HepG2 (cell line): ENCODE results near the gene PIP4K2B. TPM values are rescaled to one million over a fixed set of nuclear protein-coding genes. Genes with fewer than 3 reads are reported as not detected.

Experiments used
- AHR ChIP-seq: IDR thresholded peaks from 2 replicates; pipeline ENCODE4 v1.6.1; 2018; ENCODE audit warnings: missing genetic modification reagents, missing compliant biosample characterization
- CREM ChIP-seq, 2 experiments: sonication (generic) in 1 of 2; formaldehyde crosslinking in 1 of 2; IDR thresholded peaks; 2 replicates each; pipeline versions ENCODE4 v1.4.0 to v1.6.1; 2016 to 2020; ENCODE audit warnings: antibody characterized with exemption in 1 of 2, mild to moderate bottlenecking in 1 of 2, missing genetic modification reagents in 1 of 2
- TEAD3 ChIP-seq: optimal IDR thresholded peaks from 2 replicates; pipeline ENCODE3; 2016; ENCODE audit warnings: borderline replicate concordance
- ZFAT ChIP-seq: sonication (generic); formaldehyde crosslinking; conservative IDR thresholded peaks from 2 replicates; pipeline ENCODE4 v1.8.1; 2023; ENCODE audit warnings: missing genetic modification reagents, inconsistent platforms
- ZNF224 ChIP-seq: sonication (generic); formaldehyde crosslinking; IDR thresholded peaks from 2 replicates; pipeline ENCODE4 v1.5.0; 2020; ENCODE audit warnings: mild to moderate bottlenecking, missing genetic modification reagents
- ZNF225 ChIP-seq: sonication (generic); formaldehyde crosslinking; IDR thresholded peaks from 2 replicates; pipeline ENCODE4 v1.4.0; 2020; ENCODE audit warnings: mild to moderate bottlenecking, missing genetic modification reagents
- ZNF282 ChIP-seq: fragments of 450-650 bp; IDR thresholded peaks from 2 replicates; pipeline ENCODE4 v1.6.1; 2018; ENCODE audit not compliant: partially characterized antibody
- ZNF331 ChIP-seq: sonication (generic); formaldehyde crosslinking; IDR thresholded peaks from 2 replicates; pipeline ENCODE4 v1.4.0; 2020; ENCODE audit warnings: missing genetic modification reagents
- ZNF510 ChIP-seq: sonication (generic); formaldehyde crosslinking; IDR thresholded peaks from 2 replicates; pipeline ENCODE4 v1.4.0; 2020; ENCODE audit warnings: low read depth, mild to moderate bottlenecking, missing genetic modification reagents
- ZNF772 ChIP-seq: sonication (generic); formaldehyde crosslinking; IDR thresholded peaks from 2 replicates; pipeline ENCODE4 v1.5.0; 2020; ENCODE audit warnings: mild to moderate bottlenecking, missing genetic modification reagents
- ZNF850 ChIP-seq: sonication (generic); formaldehyde crosslinking; conservative IDR thresholded peaks from 2 replicates; pipeline ENCODE4 v1.9.0; 2021; ENCODE audit warnings: mild to moderate bottlenecking, missing genetic modification reagents
- polyA plus RNA-seq, 8 experiments: library from polyadenylated mRNA; depleted of rRNA in 3 of 8; stranded (reverse) in 7 of 8; unstranded in 1 of 8; fragments of >200 nt; fragmentation: Illumina TruSeq in 4 of 8; extraction: Trizol in 4 of 8; gene quantifications; 2 replicates each; pipeline versions ENCODE4 v1.2.1 to v1.2.3, GENCODE V29; 2011 to 2016; ENCODE audit warnings: low read depth in 4 of 8, missing spikeins in 1 of 8, mixed read lengths in 1 of 8; ENCODE audit not compliant: insufficient read depth in 1 of 8
- total RNA-seq, 5 experiments: library from RNA; depleted of rRNA; stranded (reverse); fragments of >200 nt; fragmentation: Illumina TruSeq; extraction: Trizol; gene quantifications; 2 replicates each; pipeline ENCODE4 v1.2.3, GENCODE V29; 2016; ENCODE audit warnings: low read depth in 1 of 5
- TF ChIP-seq, protein P1 (sequence below): sonication (generic); formaldehyde crosslinking; IDR thresholded peaks from 2 replicates; pipeline ENCODE4 v1.4.0; 2020; ENCODE audit warnings: missing genetic modification reagents
- TF ChIP-seq, protein P2 (sequence below): sonication (generic); formaldehyde crosslinking; IDR thresholded peaks from 2 replicates; pipeline ENCODE4 v1.8.1; 2023; ENCODE audit warnings: mild to moderate bottlenecking, moderate library complexity, missing genetic modification reagents
- TF ChIP-seq, protein P3 (sequence below): sonication (generic); formaldehyde crosslinking; IDR thresholded peaks from 2 replicates; pipeline ENCODE4 v1.8.0; 2022; ENCODE audit warnings: mild to moderate bottlenecking, missing genetic modification reagents; ENCODE audit not compliant: insufficient replicate concordance
- TF ChIP-seq, protein P4 (sequence below): sonication (generic); formaldehyde crosslinking; IDR thresholded peaks from 2 replicates; pipeline ENCODE4 v1.4.0; 2020; ENCODE audit warnings: mild to moderate bottlenecking, missing genetic modification reagents
- TF ChIP-seq, protein P5 (sequence below): sonication (generic); formaldehyde crosslinking; IDR thresholded peaks from 2 replicates; pipeline ENCODE4 v1.4.0; 2020; ENCODE audit warnings: missing genetic modification reagents, borderline replicate concordance

The PIP4K2B gene
- total and polyA plus RNA-seq, 2 of the 13 experiments (the other 11 are each of a cell fraction or from before 2014, with no cell fraction given): 20.4 to 54.0 TPM

DNA sequence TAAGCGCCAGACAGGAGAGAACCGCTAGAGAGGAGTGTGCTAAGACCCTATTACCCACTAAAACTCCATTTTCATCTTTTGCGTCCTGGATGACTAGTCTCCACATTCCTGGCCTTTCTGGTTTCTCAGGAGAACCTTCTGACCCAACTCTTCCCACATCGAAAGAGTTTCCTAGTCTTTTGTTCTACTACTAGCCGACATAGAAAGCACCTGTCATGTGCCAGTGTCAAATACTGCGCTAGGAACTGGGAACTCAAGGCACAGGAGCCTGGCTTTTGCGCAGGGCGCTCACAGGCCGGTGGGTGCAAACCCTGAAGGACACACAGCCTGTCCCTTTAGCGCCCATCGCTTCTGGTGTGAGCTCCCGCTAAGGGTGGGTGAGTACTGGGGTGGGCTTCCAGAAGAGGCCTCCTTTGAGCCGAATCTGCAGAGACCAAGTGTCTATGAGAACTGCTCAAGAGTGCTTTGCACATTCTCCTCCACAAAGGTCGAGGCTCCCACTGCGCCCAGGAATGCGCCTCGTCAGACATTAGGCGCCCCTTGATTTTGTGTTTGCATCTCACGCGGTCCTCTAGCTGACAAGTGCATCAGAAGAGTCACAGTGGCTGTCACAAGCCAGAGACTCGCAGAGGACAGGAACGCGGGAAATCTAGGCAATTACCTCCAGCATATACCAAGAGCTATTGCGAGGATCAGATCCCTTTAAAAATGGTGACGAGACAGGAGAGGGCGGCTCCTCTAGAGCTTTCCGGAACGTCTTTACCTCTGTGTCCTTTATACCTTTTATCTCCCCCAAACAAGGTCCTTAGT, 48.8 kb downstream of the PIP4K2B start (continued):
- TF ChIP-seq ZNF224 (CRISPR knock-in tag): 0 out of 2 replicates have a peak, but pooled peaks have one; percentile 9
- TF ChIP-seq, protein P1, sequence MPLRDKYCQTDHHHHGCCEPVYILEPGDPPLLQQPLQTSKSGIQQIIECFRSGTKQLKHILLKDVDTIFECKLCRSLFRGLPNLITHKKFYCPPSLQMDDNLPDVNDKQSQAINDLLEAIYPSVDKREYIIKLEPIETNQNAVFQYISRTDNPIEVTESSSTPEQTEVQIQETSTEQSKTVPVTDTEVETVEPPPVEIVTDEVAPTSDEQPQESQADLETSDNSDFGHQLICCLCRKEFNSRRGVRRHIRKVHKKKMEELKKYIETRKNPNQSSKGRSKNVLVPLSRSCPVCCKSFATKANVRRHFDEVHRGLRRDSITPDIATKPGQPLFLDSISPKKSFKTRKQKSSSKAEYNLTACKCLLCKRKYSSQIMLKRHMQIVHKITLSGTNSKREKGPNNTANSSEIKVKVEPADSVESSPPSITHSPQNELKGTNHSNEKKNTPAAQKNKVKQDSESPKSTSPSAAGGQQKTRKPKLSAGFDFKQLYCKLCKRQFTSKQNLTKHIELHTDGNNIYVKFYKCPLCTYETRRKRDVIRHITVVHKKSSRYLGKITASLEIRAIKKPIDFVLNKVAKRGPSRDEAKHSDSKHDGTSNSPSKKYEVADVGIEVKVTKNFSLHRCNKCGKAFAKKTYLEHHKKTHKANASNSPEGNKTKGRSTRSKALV: peak; percentile 52; the same call in 1 of the 2 replicates
- TF ChIP-seq, protein P2, sequence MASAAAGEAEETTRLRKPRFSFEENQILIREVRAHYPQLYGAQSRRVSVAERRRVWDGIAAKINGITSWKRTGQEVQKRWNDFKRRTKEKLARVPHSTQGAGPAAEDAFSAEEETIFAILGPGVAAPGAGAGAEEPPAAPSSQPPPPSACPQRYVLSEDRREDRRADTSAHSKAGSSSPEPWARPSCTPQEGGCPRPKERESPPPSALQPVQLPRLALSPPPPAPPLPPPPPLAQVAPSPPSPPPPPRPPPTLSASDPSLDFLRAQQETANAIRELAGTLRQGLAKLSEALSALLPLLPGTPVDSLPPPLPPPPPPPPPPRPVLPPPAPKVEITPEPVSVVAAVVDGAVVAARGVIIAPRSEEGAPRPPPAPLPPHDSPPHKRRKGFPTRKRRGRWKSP (CRISPR knock-in tag): peak; percentile 98
- 0 out of 2 replicates have a peak, but pooled peaks have one; percentile 17 for TF ChIP-seq ZFAT (CRISPR knock-in tag)
- TF ChIP-seq AHR: 0 out of 2 replicates have a peak, but pooled peaks have one; percentile 24
- no peak for TF ChIP-seq CREM (IDR thresholded peaks at IDR 0.05)
- TF ChIP-seq CREM (CRISPR knock-in tag; IDR thresholded peaks at IDR 0.05): no peak
- TF ChIP-seq, protein P3, sequence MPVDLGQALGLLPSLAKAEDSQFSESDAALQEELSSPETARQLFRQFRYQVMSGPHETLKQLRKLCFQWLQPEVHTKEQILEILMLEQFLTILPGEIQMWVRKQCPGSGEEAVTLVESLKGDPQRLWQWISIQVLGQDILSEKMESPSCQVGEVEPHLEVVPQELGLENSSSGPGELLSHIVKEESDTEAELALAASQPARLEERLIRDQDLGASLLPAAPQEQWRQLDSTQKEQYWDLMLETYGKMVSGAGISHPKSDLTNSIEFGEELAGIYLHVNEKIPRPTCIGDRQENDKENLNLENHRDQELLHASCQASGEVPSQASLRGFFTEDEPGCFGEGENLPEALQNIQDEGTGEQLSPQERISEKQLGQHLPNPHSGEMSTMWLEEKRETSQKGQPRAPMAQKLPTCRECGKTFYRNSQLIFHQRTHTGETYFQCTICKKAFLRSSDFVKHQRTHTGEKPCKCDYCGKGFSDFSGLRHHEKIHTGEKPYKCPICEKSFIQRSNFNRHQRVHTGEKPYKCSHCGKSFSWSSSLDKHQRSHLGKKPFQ: peak; percentile 54
- TF ChIP-seq TEAD3 (CRISPR knock-in tag): peak; percentile 60
- TF ChIP-seq, protein P4, sequence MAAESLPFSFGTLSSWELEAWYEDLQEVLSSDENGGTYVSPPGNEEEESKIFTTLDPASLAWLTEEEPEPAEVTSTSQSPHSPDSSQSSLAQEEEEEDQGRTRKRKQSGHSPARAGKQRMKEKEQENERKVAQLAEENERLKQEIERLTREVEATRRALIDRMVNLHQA (CRISPR knock-in tag): no peak
- TF ChIP-seq ZNF331 (CRISPR knock-in tag): 0 out of 2 replicates have a peak, but pooled peaks have one; percentile 26
- TF ChIP-seq ZNF772 (CRISPR knock-in tag): 0 out of 2 replicates have a peak, but pooled peaks have one; percentile 19
- TF ChIP-seq, protein P5, sequence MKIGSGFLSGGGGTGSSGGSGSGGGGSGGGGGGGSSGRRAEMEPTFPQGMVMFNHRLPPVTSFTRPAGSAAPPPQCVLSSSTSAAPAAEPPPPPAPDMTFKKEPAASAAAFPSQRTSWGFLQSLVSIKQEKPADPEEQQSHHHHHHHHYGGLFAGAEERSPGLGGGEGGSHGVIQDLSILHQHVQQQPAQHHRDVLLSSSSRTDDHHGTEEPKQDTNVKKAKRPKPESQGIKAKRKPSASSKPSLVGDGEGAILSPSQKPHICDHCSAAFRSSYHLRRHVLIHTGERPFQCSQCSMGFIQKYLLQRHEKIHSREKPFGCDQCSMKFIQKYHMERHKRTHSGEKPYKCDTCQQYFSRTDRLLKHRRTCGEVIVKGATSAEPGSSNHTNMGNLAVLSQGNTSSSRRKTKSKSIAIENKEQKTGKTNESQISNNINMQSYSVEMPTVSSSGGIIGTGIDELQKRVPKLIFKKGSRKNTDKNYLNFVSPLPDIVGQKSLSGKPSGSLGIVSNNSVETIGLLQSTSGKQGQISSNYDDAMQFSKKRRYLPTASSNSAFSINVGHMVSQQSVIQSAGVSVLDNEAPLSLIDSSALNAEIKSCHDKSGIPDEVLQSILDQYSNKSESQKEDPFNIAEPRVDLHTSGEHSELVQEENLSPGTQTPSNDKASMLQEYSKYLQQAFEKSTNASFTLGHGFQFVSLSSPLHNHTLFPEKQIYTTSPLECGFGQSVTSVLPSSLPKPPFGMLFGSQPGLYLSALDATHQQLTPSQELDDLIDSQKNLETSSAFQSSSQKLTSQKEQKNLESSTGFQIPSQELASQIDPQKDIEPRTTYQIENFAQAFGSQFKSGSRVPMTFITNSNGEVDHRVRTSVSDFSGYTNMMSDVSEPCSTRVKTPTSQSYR (CRISPR knock-in tag): 0 out of 2 replicates have a peak, but pooled peaks have one; percentile 7
- 0 out of 2 replicates have a peak, but pooled peaks have one; percentile 2 for TF ChIP-seq ZNF850
- TF ChIP-seq ZNF510 (CRISPR knock-in tag): 0 out of 2 replicates have a peak, but pooled peaks have one; percentile 1
- no peak for TF ChIP-seq ZNF282
- no peak for TF ChIP-seq ZNF225 (CRISPR knock-in tag)
